IMR-90 (cell line): Measurements from ENCODE around the gene PPP3CA. TPM values are rescaled to one million over a fixed set of nuclear protein-coding genes. Genes with fewer than 3 reads are reported as not detected.

Source experiments
- ATAC-seq: fragments of 200-7000 bp; cut with Tn5 transposase; 2 replicates; pipeline ENCODE4 v1.9.1; 2020; ENCODE audit warnings: low read depth, mild to moderate bottlenecking, moderate library complexity
- BruUV-seq: library from RNA; stranded (reverse); fragments of 400-500 nt; replicated peaks from 2 replicates; lab custom pipeline; 2021; lab: Mats Ljungman, UMichigan
- CTCF ChIA-PET: fragments of 300-600 bp; formaldehyde crosslinking; extraction: SDS; loops from one replicate; lab custom pipeline; 2021; ENCODE audit warnings: antibody characterized with exemption; lab: Yijun Ruan, JAX
- POLR2A ChIA-PET: fragments of 300-600 bp; sonication (Branson Sonifier 250); formaldehyde crosslinking; loops from one replicate; lab custom pipeline; 2022; ENCODE audit warnings: antibody characterized with exemption; ENCODE audit not compliant: unreplicated experiment; lab: Charles Lee
- DNase-seq: peaks from one replicate; pipeline ENCODE4 v3.0.0; 2013
- H2AFZ ChIP-seq: replicated peaks from 2 replicates; pipeline ENCODE3; 2013; ENCODE audit warnings: low read length, mild to moderate bottlenecking; ENCODE audit not compliant: poor library complexity
- H2AK5ac ChIP-seq: 2 replicates; pipeline ENCODE4 v1.6.1; 2013; ENCODE audit warnings: low read depth, low read length, inconsistent platforms
- H2AK9ac ChIP-seq: replicated peaks from 2 replicates; pipeline ENCODE3; 2013; ENCODE audit warnings: mild to moderate bottlenecking, low read depth, low read length, moderate library complexity; ENCODE audit not compliant: poor library complexity
- H2BK120ac ChIP-seq: 2 replicates; pipeline ENCODE4 v1.6.1; 2013; ENCODE audit warnings: low read depth, low read length, inconsistent platforms
- H2BK15ac ChIP-seq: 3 replicates; pipeline ENCODE4 v1.6.1; 2013; ENCODE audit warnings: low read depth, low read length, inconsistent platforms
- H2BK20ac ChIP-seq: 2 replicates; pipeline ENCODE4 v1.6.1; 2013; ENCODE audit warnings: low read depth, mild to moderate bottlenecking, inconsistent platforms, low read length, moderate library complexity
- H2BK5ac ChIP-seq: 2 replicates; pipeline ENCODE4 v1.6.1; 2013; ENCODE audit warnings: mild to moderate bottlenecking, low read depth, low read length, inconsistent platforms; ENCODE audit not compliant: poor library complexity, severe bottlenecking
- H3K14ac ChIP-seq: replicated peaks from 2 replicates; pipeline ENCODE4 v1.6.1; 2013; ENCODE audit warnings: low read depth, low read length, inconsistent platforms
- H3K18ac ChIP-seq: 2 replicates; pipeline ENCODE4 v1.6.1; 2013; ENCODE audit warnings: low read depth, low read length, control low read depth
- H3K23ac ChIP-seq: 2 replicates; pipeline ENCODE4 v1.6.1; 2013; ENCODE audit warnings: low read depth, low read length, inconsistent platforms
- H3K27ac ChIP-seq: 2 replicates; pipeline ENCODE4 v1.5.1; 2013; ENCODE audit warnings: mild to moderate bottlenecking, control low read depth, low read length; ENCODE audit not compliant: insufficient read depth
- H3K27me3 ChIP-seq: 2 replicates; pipeline ENCODE4 v1.6.1; 2013; ENCODE audit warnings: low read length; ENCODE audit not compliant: control insufficient read depth, insufficient read depth
- H3K36me3 ChIP-seq: 2 replicates; pipeline ENCODE4 v1.6.1; 2013; ENCODE audit warnings: low read length, mixed read lengths; ENCODE audit not compliant: control insufficient read depth, insufficient read depth
- H3K4ac ChIP-seq: 2 replicates; pipeline ENCODE4 v1.6.1; 2013; ENCODE audit warnings: low read depth, low read length, inconsistent platforms
- H3K4me1 ChIP-seq: 2 replicates; pipeline ENCODE4 v1.6.1; 2013; ENCODE audit warnings: low read length, mixed read lengths; ENCODE audit not compliant: control insufficient read depth, insufficient read depth
- H3K4me2 ChIP-seq: 2 replicates; pipeline ENCODE4 v1.6.1; 2013; ENCODE audit warnings: low read depth, mild to moderate bottlenecking, control low read depth, low read length, moderate library complexity
- H3K4me3 ChIP-seq: 2 replicates; pipeline ENCODE4 v1.5.1; 2013; ENCODE audit warnings: low read depth, mild to moderate bottlenecking, control low read depth, low read length, moderate library complexity; ENCODE audit not compliant: insufficient read depth
- H3K56ac ChIP-seq: 2 replicates; pipeline ENCODE4 v1.6.1; 2013; ENCODE audit warnings: low read length, inconsistent platforms; ENCODE audit not compliant: insufficient read depth; ENCODE audit errors: extremely low read depth
- H3K79me1 ChIP-seq, 2 experiments: 2 replicates each; pipeline ENCODE4 v1.6.1; 2013; ENCODE audit warnings: low read length in 2 of 2, inconsistent platforms in 1 of 2, low read depth in 1 of 2
- H3K9ac ChIP-seq: 2 replicates; pipeline ENCODE4 v1.6.1; 2013; ENCODE audit warnings: low read depth, low read length, control low read depth
- H3K9me1 ChIP-seq: 2 replicates; pipeline ENCODE4 v1.6.1; 2013; ENCODE audit warnings: low read length, inconsistent platforms; ENCODE audit not compliant: insufficient read depth
- H3K9me3 ChIP-seq: 2 replicates; pipeline ENCODE4 v1.6.1; 2013; ENCODE audit warnings: low read length; ENCODE audit not compliant: control insufficient read depth, insufficient read depth
- H4K20me1 ChIP-seq: 2 replicates; pipeline ENCODE4 v1.6.1; 2013; ENCODE audit warnings: low read length, inconsistent platforms; ENCODE audit not compliant: insufficient read depth
- H4K5ac ChIP-seq: 2 replicates; pipeline ENCODE4 v1.6.1; 2013; ENCODE audit warnings: mild to moderate bottlenecking, low read depth, low read length, control low read depth
- H4K8ac ChIP-seq, 2 experiments: 2 replicates each; pipeline ENCODE4 v1.6.1; 2013; ENCODE audit warnings: low read depth in 2 of 2, low read length in 2 of 2, control low read depth in 1 of 2, inconsistent platforms in 1 of 2
- H4K91ac ChIP-seq: 2 replicates; pipeline ENCODE4 v1.6.1; 2013; ENCODE audit warnings: low read depth, low read length, inconsistent platforms; ENCODE audit not compliant: insufficient read depth
- CEBPB ChIP-seq: IDR thresholded peaks from 2 replicates; pipeline ENCODE4 v1.6.1; 2012; ENCODE audit warnings: low read depth, low read length, improper control_type of control experiment
- MAZ ChIP-seq: IDR thresholded peaks from 2 replicates; pipeline ENCODE4 v1.6.1; 2012; ENCODE audit warnings: low read depth, mild to moderate bottlenecking, low read length, improper control_type of control experiment, moderate library complexity, borderline replicate concordance
- MXI1 ChIP-seq: IDR thresholded peaks from 2 replicates; pipeline ENCODE4 v1.6.1; 2012; ENCODE audit warnings: low read depth, mild to moderate bottlenecking, low read length, moderate library complexity, borderline replicate concordance
- POLR2A ChIP-seq: IDR thresholded peaks from 2 replicates; pipeline ENCODE4 v1.6.1; 2012; ENCODE audit warnings: mild to moderate bottlenecking, low read depth, low read length
- RAD21 ChIP-seq: IDR thresholded peaks from 2 replicates; pipeline ENCODE4 v1.6.1; 2012; ENCODE audit warnings: low read length, improper control_type of control experiment
- dilution Hi-C: fragments of 300-500 bp; cut with HindIII; formaldehyde crosslinking; loops from one replicate; pipeline ENCODE4 v1.14.3; 2018; ENCODE audit warnings: low sequenced_read_pairs; ENCODE audit not compliant: unreplicated experiment
- in situ Hi-C: fragments of 300-500 bp; cut with MboI; formaldehyde crosslinking; loops from 3 replicates; pipeline ENCODE4 v1.14.3; 2019; ENCODE audit warnings: low sequenced_read_pairs, inconsistent platforms, mixed read lengths
- intact Hi-C: fragments of 100-400 bp; cut with micrococcal nuclease; formaldehyde crosslinking; loops from 2 replicates; pipeline ENCODE4 v1.10.0; 2022
- polyA plus RNA-seq, 3 experiments: library from polyadenylated mRNA; depleted of rRNA; stranded (reverse); fragments of >200 nt; gene quantifications; 2 replicates each; pipeline ENCODE4 v1.2.3, GENCODE V29; 2012; ENCODE audit warnings: low replicate concordance in 1 of 3
- total RNA-seq: library from RNA; depleted of rRNA; stranded (reverse); fragments of >200 nt; gene quantifications from 2 replicates; pipeline ENCODE4 v1.2.3, GENCODE V29; 2012

PPP3CA gene
- total and polyA plus RNA-seq, 2 of the 4 experiments (the other 2 are of a cell fraction) = 14.5 to 48.6 TPM

GRCh38 chr4:101081166-101081565 is 266.2 kb downstream of the PPP3CA start:
- intact Hi-C loops (no loop called here), dilution Hi-C loops (no loop called here), in situ Hi-C loops (no loop called here)
- no peak overlapping the region for H3K56ac ChIP-seq
- H2AK5ac ChIP-seq = no peak overlapping the region
- no peak overlapping the region for H3K4me3 ChIP-seq
- no peak overlapping the region for H2AFZ ChIP-seq
- no peak overlapping the region for H3K4ac ChIP-seq
- H2AK9ac ChIP-seq = no peak overlapping the region
- ChIA-PET CTCF (no interaction called here), POLR2A (no interaction called here)
- no peak overlapping the region for H3K14ac ChIP-seq
- no peak for DNase-seq
- H4K5ac ChIP-seq = no peak overlapping the region
- H2BK20ac ChIP-seq = no peak overlapping the region
- no TSS peak for BruUV-seq
- peaks cover 3% of the 10 kb centered on the region; the same call in 1 of the 2 replicates for H3K9me1 ChIP-seq
- H4K20me1 ChIP-seq = no peaks in the 10 kb centered on the region
- TF ChIP-seq MXI1 (no peak), POLR2A (no peak), CEBPB (no peak), MAZ (no peak), RAD21 (no peak)
- H3K23ac ChIP-seq = no peak overlapping the region
- H2BK120ac ChIP-seq = no peak overlapping the region
- no peak overlapping the region for H4K8ac ChIP-seq
- H3K36me3 ChIP-seq = no peaks in the 10 kb centered on the region
- no peak overlapping the region for H3K9ac ChIP-seq
- H3K79me1 ChIP-seq = no peaks in the 10 kb centered on the region
- no peak overlapping the region for H2BK5ac ChIP-seq
- H2BK15ac ChIP-seq = no peak overlapping the region
- H3K27ac ChIP-seq = no peak overlapping the region
- no peak overlapping the region for H3K18ac ChIP-seq
- no peak overlapping the region for H3K4me2 ChIP-seq
- H3K4me1 ChIP-seq = no peaks in the 10 kb centered on the region
- H3K27me3 ChIP-seq = no peaks in the 10 kb centered on the region
- no peak overlapping the region for H4K91ac ChIP-seq
- no peaks in the 10 kb centered on the region for H3K9me3 ChIP-seq
- no peak for ATAC-seq
